NOMO-1 treated with DMSO at 0.1 percent for 48 hours (cell line): ENCODE data around the gene SPR.

ENCODE experiments used
- DNase-seq: peaks from one replicate; lab custom pipeline; 2025; ENCODE audit not compliant: unreplicated experiment; lab: John Stamatoyannopoulos, UW

The SPR gene

GRCh38 chr2:72931280-72931910 is 44.2 kb downstream of the SPR start:
- DNase-seq, result no peak

GRCh38 chr2:72932045-72932740 is 45.0 kb downstream of the SPR start:
- no peak for DNase-seq

- DNase-seq, result no peak
These were observed 45.6 kb downstream of the SPR start for GRCh38 chr2:72932805-72933204.

GRCh38 chr2:72933207-72933606 is 46.0 kb downstream of the SPR start:
- no peak for DNase-seq

- no peak for DNase-seq
These were observed 46.5 kb downstream of the SPR start for GRCh38 chr2:72933646-72934151.

- no peak for DNase-seq
These were observed 47.7 kb downstream of the SPR start for GRCh38 chr2:72934683-72935610.

GRCh38 chr2:72935611-72935957 is 48.4 kb downstream of the SPR start:
- no peak for DNase-seq

GRCh38 chr2:72936660-72937355 is 49.6 kb downstream of the SPR start:
- no peak for DNase-seq

- no peak for DNase-seq
These were observed 50.1 kb downstream of the SPR start for GRCh38 chr2:72937356-72937669.

GRCh38 chr2:72938455-72938854 is 51.2 kb downstream of the SPR start:
- DNase-seq, result no peak

- no peak for DNase-seq
These were observed 53.2 kb downstream of the SPR start for GRCh38 chr2:72940361-72940760.

- no peak for DNase-seq
These were observed 53.6 kb downstream of the SPR start for GRCh38 chr2:72940786-72941185.
